GM12891 (cell line): Measurements from ENCODE around the gene VPS26C.
"Not testable (repeated sequence)": the region's sequence is repeated elsewhere in the genome, so short reads cannot be mapped to it uniquely, and the experiment has no call there.

Experiments used
- DNase-seq: peaks from one replicate; pipeline ENCODE4 v3.0.0; 2011; ENCODE audit warnings: low spot score; ENCODE audit not compliant: insufficient read length
- FAIRE-seq: peaks from 2 replicates; lab custom pipeline; 2011; peaks lifted over from hg19 to GRCh38; lab: Jason Lieb, UNC
- PAX5 ChIP-seq: IDR thresholded peaks from 2 replicates; pipeline ENCODE4 v1.6.1; 2011; ENCODE audit warnings: low read length, moderate library complexity, mild to moderate bottlenecking; ENCODE audit not compliant: insufficient read depth, severe bottlenecking
- POLR2A ChIP-seq: IDR thresholded peaks from 2 replicates; pipeline ENCODE4 v1.6.1; 2011; ENCODE audit warnings: low read depth, low read length, control low read depth
- POLR2AphosphoS5 ChIP-seq: IDR thresholded peaks from 2 replicates; pipeline ENCODE4 v1.6.1; 2011; ENCODE audit warnings: low read depth, low read length, control low read depth
- POU2F2 ChIP-seq: IDR thresholded peaks from 2 replicates; pipeline ENCODE4 v1.6.1; 2011; ENCODE audit warnings: low read depth, mild to moderate bottlenecking, control low read depth, low read length, moderate library complexity
- SPI1 ChIP-seq: IDR thresholded peaks from 2 replicates; pipeline ENCODE4 v1.6.1; 2011; ENCODE audit warnings: low read depth, low read length, control low read depth
- TAF1 ChIP-seq: IDR thresholded peaks from 2 replicates; pipeline ENCODE4 v1.6.1; 2011; ENCODE audit warnings: low read depth, low read length, control low read depth

Gene VPS26C

GRCh38 chr21:37227071-37228002 lies 39.8 kb downstream of the VPS26C start:
- TF ChIP-seq PAX5 = no peak
- no peak for TF ChIP-seq POU2F2
- no peak for TF ChIP-seq POLR2A
- TF ChIP-seq TAF1 = no peak
- TF ChIP-seq POLR2AphosphoS5 = no peak
- TF ChIP-seq SPI1 = no peak
- DNase-seq (no peak), FAIRE-seq (no peak)

GRCh38 chr21:37226041-37226920 lies 40.9 kb downstream of the VPS26C start:
- TF ChIP-seq POLR2AphosphoS5 (no peak), SPI1 (no peak), TAF1 (no peak), POU2F2 (no peak), POLR2A (no peak), PAX5 (no peak)
- DNase-seq (no peak), FAIRE-seq (no peak)

- DNase-seq = no peak
These were observed 42.0 kb downstream of the VPS26C start for GRCh38 chr21:37224861-37225839.

DNA sequence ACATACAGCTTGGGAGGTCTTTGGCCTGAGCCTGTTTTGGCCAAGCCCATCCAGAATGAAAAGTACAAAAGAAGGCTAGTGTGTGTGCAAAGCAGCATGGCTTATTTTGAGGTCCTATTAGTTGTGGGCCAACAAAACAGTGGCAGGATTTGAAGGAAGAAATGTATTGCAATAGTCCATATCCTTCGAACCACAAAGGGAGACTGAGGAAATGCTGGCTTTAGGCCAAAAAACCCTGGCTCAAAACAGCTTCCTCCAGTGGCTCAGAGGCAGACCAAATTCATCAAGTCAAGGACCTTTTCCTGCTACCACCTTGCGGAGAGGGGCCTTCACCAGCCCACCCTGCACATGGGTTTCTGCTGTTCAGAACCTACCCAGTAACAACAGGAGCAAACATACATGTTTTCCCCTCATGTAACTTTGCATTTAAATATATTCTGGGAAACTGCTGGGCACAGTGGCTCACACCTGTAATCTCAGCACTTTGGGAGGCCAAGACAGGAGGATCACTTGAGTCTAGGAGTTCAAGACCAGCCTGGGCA lies 43.3 kb downstream of the VPS26C start:
- TF ChIP-seq SPI1 = no peak
- TF ChIP-seq POLR2A = no peak
- no peak for DNase-seq
- FAIRE-seq = no peak

More at GRCh38 chr21:37224861-37225839, 42.0 kb downstream of the VPS26C start:
- TF ChIP-seq POU2F2 (no peak), POLR2A (no peak), TAF1 (no peak), POLR2AphosphoS5 (no peak)
- peak; percentile 23 for FAIRE-seq

DNA sequence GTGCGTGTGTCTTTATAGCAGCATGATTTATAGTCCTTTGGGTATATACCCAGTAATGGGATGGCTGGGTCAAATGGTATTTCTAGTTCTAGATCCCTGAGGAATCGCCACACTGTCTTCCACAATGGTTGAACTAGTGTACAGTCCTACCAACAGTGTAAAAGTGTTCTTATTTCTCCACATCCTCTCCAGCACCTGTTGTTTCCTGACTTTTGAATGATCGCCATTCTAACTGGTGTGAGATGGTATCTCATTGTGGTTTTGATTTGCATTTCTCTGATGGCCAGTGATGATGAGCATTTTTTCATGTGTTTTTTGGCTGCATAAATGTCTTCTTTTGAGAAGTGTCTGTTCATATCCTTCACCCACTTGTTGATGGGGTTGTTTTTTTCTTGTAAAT lies 44.9 kb downstream of the VPS26C start:
- not testable (repeated sequence) for DNase-seq, FAIRE-seq

GRCh38 chr21:37220981-37221664 lies 46.0 kb downstream of the VPS26C start:
- peak; percentile 87 for TF ChIP-seq POU2F2
- TF ChIP-seq PAX5 = no peak
- TF ChIP-seq POLR2A = peak; percentile 77
- peak; percentile 47; the same call in 1 of the 2 replicates for TF ChIP-seq TAF1
- peak; percentile 74 for TF ChIP-seq SPI1
- peak; percentile 84 for TF ChIP-seq POLR2AphosphoS5
- DNase-seq (peak; percentile 80), FAIRE-seq (peak; percentile 97)

GRCh38 chr21:37220433-37220980 lies 46.6 kb downstream of the VPS26C start:
- no peak for DNase-seq
- FAIRE-seq = no peak

DNA sequence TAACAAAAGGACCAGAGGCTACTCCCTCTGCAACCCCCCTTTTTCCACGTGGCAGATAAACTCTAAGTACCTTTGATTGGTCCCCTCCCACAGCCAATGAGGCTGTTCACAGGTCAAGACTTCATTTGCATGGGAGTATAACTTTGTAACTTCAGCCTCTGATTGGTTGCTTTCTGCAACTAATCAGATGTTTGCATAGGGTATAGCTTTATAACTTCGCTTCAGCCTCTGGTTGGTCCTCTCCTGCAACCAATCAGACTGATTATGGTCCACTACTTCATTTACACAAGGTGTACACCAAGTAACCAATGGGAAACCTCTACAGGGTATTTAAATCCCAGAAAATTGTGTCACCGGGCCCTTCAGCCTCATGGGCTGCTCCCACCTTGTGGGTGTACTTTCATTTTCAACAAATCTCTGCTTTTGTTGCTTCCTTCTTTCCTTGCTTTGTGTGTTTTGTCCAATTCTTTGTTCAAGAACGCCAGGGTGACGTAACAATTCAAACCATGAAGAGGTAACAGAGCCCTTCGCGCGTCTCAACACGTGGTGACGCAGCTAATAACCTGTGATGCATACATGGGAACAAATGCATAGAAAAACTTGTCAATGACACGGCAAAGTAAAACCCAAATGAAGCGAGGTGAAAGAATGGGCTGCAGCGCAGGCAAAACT lies 47.2 kb downstream of the VPS26C start:
- TF ChIP-seq POLR2A (no peak), PAX5 (no peak), SPI1 (no peak), POLR2AphosphoS5 (no peak), POU2F2 (no peak), TAF1 (no peak)
- FAIRE-seq = peak; percentile 83
- no peak for DNase-seq

More at GRCh38 chr21:37220433-37220980, 46.6 kb downstream of the VPS26C start:
- no peak for TF ChIP-seq POU2F2
- TF ChIP-seq PAX5 = no peak
- TF ChIP-seq SPI1 = no peak
- TF ChIP-seq POLR2A = no peak
- no peak for TF ChIP-seq TAF1
- no peak for TF ChIP-seq POLR2AphosphoS5
